GM19438 (cell line): ENCODE results near the gene SEPTIN12.

Experiments used
- ATAC-seq: cut with Tn5 transposase; IDR thresholded peaks from one replicate; pipeline ENCODE4 v1.9.1; 2021; ENCODE audit warnings: low read depth; ENCODE audit not compliant: unreplicated experiment

SEPTIN12 gene

GRCh38 chr16:4787627-4788482 is at the start of gene SEPTIN12:
Gene SEPTIN12, minus strand, starts transcription at chr16:4788345. Its CDS starts 700 bp downstream, at chr16:4787645.
- ATAC-seq = no peak

GRCh38 chr16:4836727-4837126 is 48.6 kb upstream of the SEPTIN12 start:
- no peak for ATAC-seq

- ATAC-seq = no peak
These were observed 45.4 kb upstream of the SEPTIN12 start for GRCh38 chr16:4833584-4833983.

- no peak for ATAC-seq
These were observed 44.7 kb upstream of the SEPTIN12 start for GRCh38 chr16:4832698-4833343.

- ATAC-seq = no peak
These were observed 43.5 kb upstream of the SEPTIN12 start for GRCh38 chr16:4831616-4832015.

GRCh38 chr16:4830408-4830807 is 42.3 kb upstream of the SEPTIN12 start:
- ATAC-seq = no peak

- no peak for ATAC-seq
These were observed 40.6 kb upstream of the SEPTIN12 start for GRCh38 chr16:4828567-4829321.

GRCh38 chr16:4826980-4827379 is 38.8 kb upstream of the SEPTIN12 start:
- ATAC-seq = no peak

- ATAC-seq = no peak
These were observed 38.4 kb upstream of the SEPTIN12 start for GRCh38 chr16:4826526-4826925.

GRCh38 chr16:4825196-4825595 is 37.1 kb upstream of the SEPTIN12 start:
- ATAC-seq = no peak

GRCh38 chr16:4820652-4821051 is 32.5 kb upstream of the SEPTIN12 start:
- ATAC-seq = no peak

- no peak for ATAC-seq
These were observed 26.5 kb upstream of the SEPTIN12 start for GRCh38 chr16:4814542-4815173.

- ATAC-seq = no peak
These were observed 25.9 kb upstream of the SEPTIN12 start for GRCh38 chr16:4814046-4814445.

- ATAC-seq = no peak
These were observed 25.3 kb upstream of the SEPTIN12 start for GRCh38 chr16:4813251-4814003.

- ATAC-seq = no peak
These were observed 23.6 kb upstream of the SEPTIN12 start for GRCh38 chr16:4811773-4812172.

GRCh38 chr16:4811242-4811641 is 23.1 kb upstream of the SEPTIN12 start:
- ATAC-seq = no peak

GRCh38 chr16:4806280-4806679 is 18.1 kb upstream of the SEPTIN12 start:
- ATAC-seq = no peak

- ATAC-seq = no peak
These were observed 17.1 kb upstream of the SEPTIN12 start for GRCh38 chr16:4805231-4805630.

GRCh38 chr16:4803898-4804762 is 16.0 kb upstream of the SEPTIN12 start:
- no peak for ATAC-seq
